Measurements from ENCODE around the gene PRCD. TPM values are rescaled to one million over a fixed set of nuclear protein-coding genes. Genes with fewer than 3 reads are reported as not detected.
A peak's percentile ranks its signal among the peaks of the same experiment; 100 is the strongest.

PRCD gene
- polyA plus RNA-seq, 1 donor (not counting 4 experiments of a cell fraction or from before 2014, with no cell fraction given) = 1.2 TPM

DNA sequence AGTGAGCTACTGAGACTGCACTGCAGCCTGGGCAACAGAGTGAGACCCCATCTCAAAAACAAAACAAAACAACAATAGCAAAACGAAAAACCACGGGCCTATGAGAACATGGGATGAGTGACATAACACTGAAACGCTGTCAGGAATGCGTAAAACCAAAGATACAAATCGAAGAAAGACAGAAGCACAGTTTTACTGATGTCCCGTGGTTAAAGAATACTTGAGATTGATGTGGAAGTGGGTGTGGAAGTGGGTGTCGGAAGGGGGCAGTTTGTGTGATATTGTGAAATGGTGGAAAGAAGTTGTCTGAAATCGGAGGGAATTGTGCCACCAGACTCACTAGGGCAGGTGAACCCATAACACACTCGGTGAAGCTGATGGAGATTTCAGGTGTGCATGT lies 36.3 kb downstream of the PRCD start:
- dilution Hi-C loops (cut with MboI; ENCODE audit: extremely low pct_ligation_motif_present, low sequenced_read_pairs) = no loop called here
- Histone ChIP-seq H2AFZ (ENCODE audit: control insufficient read depth, low read length) (no peak overlapping the region), H3K36me3 (ENCODE audit: control insufficient read depth in 2 of 2, extremely low read depth in 1 of 2, insufficient read depth in 2 of 2, low read length in 2 of 2) (peaks cover 5 to 15% of the 10 kb centered on the region in 2 experiments), H3K79me2 (ENCODE audit: control insufficient read depth, insufficient read depth, low read length) (no peaks in the 10 kb centered on the region), H3K27me3 (ENCODE audit: control insufficient read depth, extremely low read depth, insufficient read depth, low read length) (no peaks in the 10 kb centered on the region), H3K4me3 (ENCODE audit: control insufficient read depth in 2 of 3, extremely low read depth in 1 of 3, insufficient read depth in 2 of 3, low read depth in 1 of 3, low read length in 3 of 3) (no peak overlapping the region), H3K4me2 (ENCODE audit: control insufficient read depth, extremely low read depth, insufficient read depth, low read depth, low read length) (no peak overlapping the region), H3K27ac (ENCODE audit: control insufficient read depth, insufficient read depth, low read length) (no peak overlapping the region), H3K9me3 (ENCODE audit: control insufficient read depth, low read depth, low read length) (no peaks in the 10 kb centered on the region), H3K9ac (ENCODE audit: control insufficient read depth, extremely low read depth, insufficient read depth, low read length) (no peak overlapping the region), H4K20me1 (ENCODE audit: control insufficient read depth, extremely low read depth, insufficient read depth, low read length) (no peaks in the 10 kb centered on the region), H3K4me1 (ENCODE audit: control insufficient read depth, extremely low read depth, insufficient read depth, low read length) (peaks cover 32% of the 10 kb centered on the region), H3K9me1 (ENCODE audit: control insufficient read depth, extremely low read depth, insufficient read depth, low read length) (no peaks in the 10 kb centered on the region)
- DNase-seq (ENCODE audit: low read depth, low spot score) = no peak
- no peak for TF ChIP-seq EZH2 (IDR thresholded peaks at IDR 0.05; ENCODE audit: low read length)
- TF ChIP-seq, protein P1, sequence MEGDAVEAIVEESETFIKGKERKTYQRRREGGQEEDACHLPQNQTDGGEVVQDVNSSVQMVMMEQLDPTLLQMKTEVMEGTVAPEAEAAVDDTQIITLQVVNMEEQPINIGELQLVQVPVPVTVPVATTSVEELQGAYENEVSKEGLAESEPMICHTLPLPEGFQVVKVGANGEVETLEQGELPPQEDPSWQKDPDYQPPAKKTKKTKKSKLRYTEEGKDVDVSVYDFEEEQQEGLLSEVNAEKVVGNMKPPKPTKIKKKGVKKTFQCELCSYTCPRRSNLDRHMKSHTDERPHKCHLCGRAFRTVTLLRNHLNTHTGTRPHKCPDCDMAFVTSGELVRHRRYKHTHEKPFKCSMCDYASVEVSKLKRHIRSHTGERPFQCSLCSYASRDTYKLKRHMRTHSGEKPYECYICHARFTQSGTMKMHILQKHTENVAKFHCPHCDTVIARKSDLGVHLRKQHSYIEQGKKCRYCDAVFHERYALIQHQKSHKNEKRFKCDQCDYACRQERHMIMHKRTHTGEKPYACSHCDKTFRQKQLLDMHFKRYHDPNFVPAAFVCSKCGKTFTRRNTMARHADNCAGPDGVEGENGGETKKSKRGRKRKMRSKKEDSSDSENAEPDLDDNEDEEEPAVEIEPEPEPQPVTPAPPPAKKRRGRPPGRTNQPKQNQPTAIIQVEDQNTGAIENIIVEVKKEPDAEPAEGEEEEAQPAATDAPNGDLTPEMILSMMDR (optimal IDR thresholded peaks at IDR 0.05 in 1 of 3, IDR thresholded peaks at IDR 0.05 in 1 of 3, conservative IDR thresholded peaks at IDR 0.05 in 1 of 3; ENCODE audit: extremely low read depth in 1 of 3, insufficient read depth in 2 of 3, low read length in 3 of 3) = no peak
- FAIRE-seq = no peak

DNA sequence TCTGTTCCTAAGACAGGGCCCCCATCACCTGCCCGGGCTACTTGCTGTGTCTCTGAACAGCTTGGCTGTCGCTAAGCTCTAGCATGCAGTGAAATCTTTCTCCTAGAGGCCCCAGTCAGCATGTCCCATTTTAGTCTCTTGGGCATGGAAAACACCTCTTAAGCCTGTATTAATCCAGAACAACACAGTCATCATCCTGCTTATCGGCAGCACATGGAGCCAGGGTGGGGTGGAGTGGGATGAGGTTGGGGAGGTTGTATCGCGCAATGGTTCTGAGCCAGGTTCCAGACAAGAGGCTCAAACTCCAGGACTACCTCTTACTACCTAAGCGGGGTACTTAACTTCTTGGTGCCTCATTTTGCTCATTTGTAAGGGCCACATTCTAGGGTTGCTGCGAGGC lies 38.0 kb downstream of the PRCD start:
- H3K27ac ChIP-seq (ENCODE audit: control insufficient read depth, insufficient read depth, low read length) = peak overlapping the region; percentile 82

More for the DNA sequence above, 38.0 kb downstream of the PRCD start:
- H3K4me3 ChIP-seq (ENCODE audit: control insufficient read depth in 2 of 3, extremely low read depth in 1 of 3, insufficient read depth in 2 of 3, low read depth in 1 of 3, low read length in 3 of 3) = peak overlapping the region in 1 of 3 experiments; percentile 11
- peak overlapping the region; percentile 75 for H3K4me2 ChIP-seq (ENCODE audit: control insufficient read depth, extremely low read depth, insufficient read depth, low read depth, low read length)
- no peaks in the 10 kb centered on the region for H3K79me2 ChIP-seq (ENCODE audit: control insufficient read depth, insufficient read depth, low read length)
- no peaks in the 10 kb centered on the region for H4K20me1 ChIP-seq (ENCODE audit: control insufficient read depth, extremely low read depth, insufficient read depth, low read length)
- no peak for TF ChIP-seq EZH2 (IDR thresholded peaks at IDR 0.05; ENCODE audit: low read length)
- TF ChIP-seq, protein P1 (optimal IDR thresholded peaks at IDR 0.05 in 1 of 3, IDR thresholded peaks at IDR 0.05 in 1 of 3, conservative IDR thresholded peaks at IDR 0.05 in 1 of 3; ENCODE audit: extremely low read depth in 1 of 3, insufficient read depth in 2 of 3, low read length in 3 of 3) = no peak
- no peaks in the 10 kb centered on the region for H3K27me3 ChIP-seq (ENCODE audit: control insufficient read depth, extremely low read depth, insufficient read depth, low read length)
- H2AFZ ChIP-seq (ENCODE audit: control insufficient read depth, low read length) = no peak overlapping the region
- DNase-seq (ENCODE audit: low read depth, low spot score) (no peak), FAIRE-seq (no peak)
- peaks cover 5 to 7% of the 10 kb centered on the region in 2 experiments for H3K36me3 ChIP-seq (ENCODE audit: control insufficient read depth in 2 of 2, extremely low read depth in 1 of 2, insufficient read depth in 2 of 2, low read length in 2 of 2)
- no peaks in the 10 kb centered on the region for H3K9me3 ChIP-seq (ENCODE audit: control insufficient read depth, low read depth, low read length)
- H3K4me1 ChIP-seq (ENCODE audit: control insufficient read depth, extremely low read depth, insufficient read depth, low read length) = peaks cover 49% of the 10 kb centered on the region
- H3K9me1 ChIP-seq (ENCODE audit: control insufficient read depth, extremely low read depth, insufficient read depth, low read length) = no peaks in the 10 kb centered on the region
- dilution Hi-C loops (cut with MboI; ENCODE audit: extremely low pct_ligation_motif_present, low sequenced_read_pairs) = no loop called here
- H3K9ac ChIP-seq (ENCODE audit: control insufficient read depth, extremely low read depth, insufficient read depth, low read length) = peak overlapping the region; percentile 60

All from keratinocyte (primary cell).